ENCODE results near the gene LRMDA.

The LRMDA gene

DNA sequence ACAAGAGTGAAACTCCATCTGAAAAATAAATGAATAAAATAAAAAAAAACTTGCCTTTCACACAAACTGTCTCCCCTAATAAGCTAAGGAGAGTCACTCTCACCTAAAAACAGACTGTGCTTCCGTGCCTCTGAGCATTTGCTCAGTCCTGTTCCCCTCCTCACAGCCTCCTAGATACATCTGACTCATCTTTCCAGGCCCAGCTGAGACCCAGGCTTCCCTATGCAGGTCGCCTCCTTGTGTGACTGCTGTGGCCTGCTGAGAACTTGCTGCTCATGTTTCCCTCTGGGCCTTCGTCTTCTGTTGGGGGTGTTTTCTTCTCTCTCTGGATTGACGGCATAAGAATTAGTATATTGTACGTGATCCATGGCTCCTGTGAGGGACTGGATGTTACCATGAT lies 777.7 kb downstream of the LRMDA start:
- H3K4me3 ChIP-seq (ENCODE audit: low read depth, low read length) = no peak overlapping the region
- TF ChIP-seq, protein P1, sequence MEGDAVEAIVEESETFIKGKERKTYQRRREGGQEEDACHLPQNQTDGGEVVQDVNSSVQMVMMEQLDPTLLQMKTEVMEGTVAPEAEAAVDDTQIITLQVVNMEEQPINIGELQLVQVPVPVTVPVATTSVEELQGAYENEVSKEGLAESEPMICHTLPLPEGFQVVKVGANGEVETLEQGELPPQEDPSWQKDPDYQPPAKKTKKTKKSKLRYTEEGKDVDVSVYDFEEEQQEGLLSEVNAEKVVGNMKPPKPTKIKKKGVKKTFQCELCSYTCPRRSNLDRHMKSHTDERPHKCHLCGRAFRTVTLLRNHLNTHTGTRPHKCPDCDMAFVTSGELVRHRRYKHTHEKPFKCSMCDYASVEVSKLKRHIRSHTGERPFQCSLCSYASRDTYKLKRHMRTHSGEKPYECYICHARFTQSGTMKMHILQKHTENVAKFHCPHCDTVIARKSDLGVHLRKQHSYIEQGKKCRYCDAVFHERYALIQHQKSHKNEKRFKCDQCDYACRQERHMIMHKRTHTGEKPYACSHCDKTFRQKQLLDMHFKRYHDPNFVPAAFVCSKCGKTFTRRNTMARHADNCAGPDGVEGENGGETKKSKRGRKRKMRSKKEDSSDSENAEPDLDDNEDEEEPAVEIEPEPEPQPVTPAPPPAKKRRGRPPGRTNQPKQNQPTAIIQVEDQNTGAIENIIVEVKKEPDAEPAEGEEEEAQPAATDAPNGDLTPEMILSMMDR (IDR thresholded peaks at IDR 0.05; ENCODE audit: insufficient read depth, low read depth, low read length, missing control alignments) = no peak
- DNase-seq (ENCODE audit: low read depth) = no peak

DNA sequence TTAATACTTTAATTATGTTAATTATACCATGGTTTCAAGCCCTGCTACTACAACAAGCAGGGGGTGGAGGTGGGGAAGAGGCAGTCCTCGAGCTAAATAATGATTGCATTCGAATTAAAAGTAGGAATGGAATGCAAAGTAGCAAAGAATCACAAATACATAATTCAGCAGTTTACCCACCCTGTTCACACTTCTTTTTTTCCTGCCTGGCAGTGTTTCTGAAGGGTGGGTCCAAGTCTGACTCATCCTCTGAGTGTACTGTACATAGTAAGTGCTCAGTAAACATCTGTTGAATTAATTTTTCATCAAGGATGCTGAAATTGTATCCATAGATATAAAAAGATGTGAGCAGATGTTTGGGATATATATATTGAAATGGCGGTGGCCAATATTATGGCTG lies 778.8 kb downstream of the LRMDA start:
- H3K4me3 ChIP-seq (ENCODE audit: low read depth, low read length) = no peak overlapping the region
- DNase-seq (ENCODE audit: low read depth) = no peak
- TF ChIP-seq, protein P1 (IDR thresholded peaks at IDR 0.05; ENCODE audit: insufficient read depth, low read depth, low read length, missing control alignments) = no peak

DNA sequence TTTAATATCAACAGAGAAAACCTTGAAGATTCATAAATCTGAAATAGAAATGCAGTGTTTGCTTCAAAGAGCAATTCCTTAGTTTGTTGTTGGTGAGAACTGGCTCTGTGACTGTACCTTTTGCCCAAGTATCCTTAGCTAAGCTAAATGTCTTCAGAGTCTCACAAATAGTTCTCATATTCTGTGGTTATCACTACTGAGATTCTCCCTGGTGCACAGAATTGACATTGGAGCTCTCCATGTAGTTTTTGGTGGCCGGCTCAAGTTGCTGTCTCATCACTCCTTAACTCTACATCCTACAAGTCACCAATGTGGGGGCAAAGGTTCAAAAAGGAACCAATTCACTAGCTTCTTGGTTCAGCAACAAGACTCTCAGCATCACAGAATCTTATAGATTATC lies 780.3 kb downstream of the LRMDA start:
- H3K4me3 ChIP-seq (ENCODE audit: low read depth, low read length) = no peak overlapping the region
- no peak for DNase-seq (ENCODE audit: low read depth)
- TF ChIP-seq, protein P1 (IDR thresholded peaks at IDR 0.05; ENCODE audit: insufficient read depth, low read depth, low read length, missing control alignments) = no peak

DNA sequence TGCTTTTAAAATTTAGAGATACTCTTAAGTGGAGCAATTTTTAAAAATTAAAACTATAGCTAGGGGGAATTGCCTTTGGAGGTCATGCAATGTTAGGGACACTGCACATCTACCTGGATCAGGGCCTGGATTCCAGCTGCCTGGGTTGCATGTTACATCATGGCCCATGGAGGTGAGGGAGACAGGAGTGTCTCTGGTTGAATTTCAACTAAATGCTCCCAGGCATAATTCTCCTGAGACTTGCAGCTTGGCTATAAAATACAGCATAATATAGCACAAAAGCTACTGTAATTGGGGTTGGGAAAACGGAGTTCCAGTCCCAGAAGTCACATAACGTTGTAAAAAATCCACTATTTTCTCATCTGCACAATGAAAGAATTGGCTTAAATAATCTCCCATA lies 782.5 kb downstream of the LRMDA start:
- TF ChIP-seq, protein P1 (IDR thresholded peaks at IDR 0.05; ENCODE audit: insufficient read depth, low read depth, low read length, missing control alignments) = no peak
- no peak overlapping the region for H3K4me3 ChIP-seq (ENCODE audit: low read depth, low read length)
- no peak for DNase-seq (ENCODE audit: low read depth)

DNA sequence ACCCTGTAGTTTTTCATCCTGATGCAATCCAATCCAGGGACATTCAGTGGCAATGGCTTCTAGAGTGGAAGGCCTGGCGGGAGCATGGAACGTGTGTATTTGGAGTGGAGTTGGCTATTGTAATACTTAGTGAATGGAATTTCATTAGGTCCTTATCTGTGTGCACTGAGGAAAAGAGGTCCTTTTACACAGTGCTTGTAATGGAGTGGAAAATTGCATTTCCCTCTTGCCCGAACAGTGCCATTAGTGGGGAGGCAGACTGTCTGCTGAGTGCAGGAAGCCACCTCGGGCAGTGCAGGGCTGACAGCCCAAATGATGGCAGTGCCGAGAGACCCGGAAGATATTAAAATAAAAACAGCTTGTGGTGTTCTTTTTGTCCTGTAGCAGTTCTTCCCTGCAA lies 786.6 kb downstream of the LRMDA start:
- TF ChIP-seq, protein P1 (IDR thresholded peaks at IDR 0.05; ENCODE audit: insufficient read depth, low read depth, low read length, missing control alignments) = no peak
- H3K4me3 ChIP-seq (ENCODE audit: low read depth, low read length) = no peak overlapping the region
- DNase-seq (ENCODE audit: low read depth) = no peak

DNA sequence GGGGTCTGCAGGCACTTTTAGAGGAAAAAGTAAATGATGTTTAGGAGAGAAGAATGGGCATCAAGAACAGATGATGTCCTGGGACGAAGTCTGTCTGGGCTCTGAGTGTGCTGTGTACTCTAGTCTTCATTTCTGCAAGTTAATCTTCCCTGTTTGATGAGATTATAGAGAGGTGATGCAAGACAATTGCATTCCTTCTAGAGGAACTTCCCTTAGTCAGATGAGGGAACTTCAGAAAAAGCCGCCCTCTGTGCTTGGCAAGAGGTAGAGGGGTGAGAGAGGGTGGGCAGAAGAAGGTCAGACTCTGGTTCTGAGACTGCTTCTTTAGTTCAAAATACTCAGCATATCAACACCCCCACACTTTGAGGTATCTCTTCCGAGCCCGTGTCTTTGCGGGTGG lies 797.9 kb downstream of the LRMDA start:
- DNase-seq (ENCODE audit: low read depth) = no peak
- no peak overlapping the region for H3K4me3 ChIP-seq (ENCODE audit: low read depth, low read length)
- TF ChIP-seq, protein P1 (IDR thresholded peaks at IDR 0.05; ENCODE audit: insufficient read depth, low read depth, low read length, missing control alignments) = no peak

DNA sequence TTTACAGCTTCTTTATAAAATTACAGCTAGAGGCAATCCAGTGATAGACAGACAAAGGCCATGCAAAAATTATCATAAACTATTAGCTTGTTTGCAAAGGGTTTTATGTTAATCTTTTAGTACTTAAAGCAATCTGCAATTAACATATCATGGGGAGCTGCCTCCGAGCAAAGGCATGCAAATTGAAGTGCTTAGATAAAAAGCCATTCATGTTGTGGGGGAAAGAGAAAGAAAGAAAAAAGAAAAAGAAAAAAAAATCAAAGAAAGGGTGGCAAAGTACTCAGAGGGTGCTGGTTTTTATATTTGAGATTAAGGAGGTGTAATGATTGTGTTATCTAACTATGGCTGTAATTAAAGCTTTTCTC lies 799.5 kb downstream of the LRMDA start:
- no peak overlapping the region for H3K4me3 ChIP-seq (ENCODE audit: low read depth, low read length)
- DNase-seq (ENCODE audit: low read depth) = no peak
- TF ChIP-seq, protein P1 (IDR thresholded peaks at IDR 0.05; ENCODE audit: insufficient read depth, low read depth, low read length, missing control alignments) = no peak
